Measurements from ENCODE around the gene NUBP2. TPM values are rescaled to one million over a fixed set of nuclear protein-coding genes. Genes with fewer than 3 reads are reported as not detected.
A peak's percentile ranks its signal among the peaks of the same experiment; 100 is the strongest.

Gene NUBP2
- total RNA-seq, 4 donors from 2014 or later, result 47.1 to 99.9 (median 59.3) TPM

- DNase-seq, result peak in 1 of 3 donors; percentile 40
- Histone ChIP-seq H3K4me1 (peaks cover 0 to under 1% (median 0%) of the 10 kb centered on the region in 4 donors), H3K36me3 (peaks cover 0 to 74% (median 4%) of the 10 kb centered on the region in 3 donors), H3K9me3 (no peaks in the 10 kb centered on the region), H3K27ac (no peak overlapping the region), H3K4me3 (no peak overlapping the region), H3K27me3 (no peaks in the 10 kb centered on the region)
- TF ChIP-seq CTCF (IDR thresholded peaks at IDR 0.05) (no peak), POLR2A (IDR thresholded peaks at IDR 0.05) (no peak)
Observed at GRCh38 chr16:1818204-1818872, 35.6 kb downstream of the NUBP2 start.

- H3K36me3 ChIP-seq, result peaks cover 0 to 74% (median 4%) of the 10 kb centered on the region in 3 donors
- peaks cover 0 to 7% (median 0%) of the 10 kb centered on the region in 4 donors for H3K4me1 ChIP-seq
- H3K27me3 ChIP-seq, result no peaks in the 10 kb centered on the region
- H3K9me3 ChIP-seq, result no peaks in the 10 kb centered on the region
- no peak overlapping the region for H3K4me3 ChIP-seq
- DNase-seq, result peak in 1 of 3 donors; percentile 42
- TF ChIP-seq POLR2A (IDR thresholded peaks at IDR 0.05) (no peak), CTCF (IDR thresholded peaks at IDR 0.05) (no peak)
- H3K27ac ChIP-seq, result no peak overlapping the region
Observed at GRCh38 chr16:1818873-1819525, 36.2 kb downstream of the NUBP2 start.

- TF ChIP-seq POLR2A (IDR thresholded peaks at IDR 0.05) (no peak), CTCF (IDR thresholded peaks at IDR 0.05) (no peak)
Observed at GRCh38 chr16:1819611-1820010, 36.9 kb downstream of the NUBP2 start.

GRCh38 chr16:1820096-1820945 lies 37.6 kb downstream of the NUBP2 start:
- no peaks in the 10 kb centered on the region for H3K27me3 ChIP-seq
- peaks cover 0 to 74% (median 4%) of the 10 kb centered on the region in 3 donors for H3K36me3 ChIP-seq
- no peak overlapping the region for H3K27ac ChIP-seq
- H3K4me3 ChIP-seq, result no peak overlapping the region
- H3K4me1 ChIP-seq, result peaks cover 0 to 19% (median 4%) of the 10 kb centered on the region in 4 donors
- TF ChIP-seq CTCF (IDR thresholded peaks at IDR 0.05) (no peak), POLR2A (IDR thresholded peaks at IDR 0.05) (no peak)
- peak in 1 of 3 donors; percentile 23 for DNase-seq
- H3K9me3 ChIP-seq, result no peaks in the 10 kb centered on the region

More at GRCh38 chr16:1819611-1820010, 36.9 kb downstream of the NUBP2 start:
- Histone ChIP-seq H3K9me3 (no peaks in the 10 kb centered on the region), H3K27ac (no peak overlapping the region), H3K4me1 (peaks cover 0 to 13% (median 0%) of the 10 kb centered on the region in 4 donors), H3K4me3 (no peak overlapping the region), H3K36me3 (peaks cover 0 to 74% (median 4%) of the 10 kb centered on the region in 3 donors), H3K27me3 (no peaks in the 10 kb centered on the region)
- peak in 1 of 3 donors; percentile 38 for DNase-seq

- TF ChIP-seq POLR2A (IDR thresholded peaks at IDR 0.05) (no peak), CTCF (IDR thresholded peaks at IDR 0.05) (no peak)
- Histone ChIP-seq H3K4me3 (no peak overlapping the region), H3K9me3 (no peaks in the 10 kb centered on the region), H3K27ac (no peak overlapping the region), H3K4me1 (peaks cover 3 to 25% (median 8%) of the 10 kb centered on the region in 4 donors), H3K27me3 (no peaks in the 10 kb centered on the region), H3K36me3 (peaks cover 0 to 69% (median 4%) of the 10 kb centered on the region in 3 donors)
- peak in 1 of 3 donors; percentile 25 for DNase-seq
Observed at GRCh38 chr16:1820946-1821290, 38.2 kb downstream of the NUBP2 start.
